HG02759 (cell line): ENCODE results near the gene HARS2.
"Not testable (repeated sequence)": the region's sequence is repeated elsewhere in the genome, so short reads cannot be mapped to it uniquely, and the experiment has no call there.

Experiments used
- ATAC-seq: cut with Tn5 transposase; IDR thresholded peaks from one replicate; pipeline ENCODE4 v1.9.1; 2021; ENCODE audit warnings: mild to moderate bottlenecking, moderate library complexity; ENCODE audit not compliant: unreplicated experiment

Gene HARS2

GRCh38 chr5:140690941-140691924 is at the start of gene HARS2, which contains the start of gene HARS1:
HARS2 (plus strand) TSS chr5:140691455; CDS start chr5:140691649, 194 bp downstream.
HARS1 (minus strand) TSS chr5:140691370; CDS start chr5:140691304, 66 bp downstream.
- peak; percentile 98 for ATAC-seq

- no peak for ATAC-seq
These were observed 49.5 kb upstream of the HARS2 start for GRCh38 chr5:140641716-140642115.

GRCh38 chr5:140642718-140643117 is 48.5 kb upstream of the HARS2 start:
- no peak for ATAC-seq

GRCh38 chr5:140647042-140647419 is 44.2 kb upstream of the HARS2 start:
- no peak for ATAC-seq

GRCh38 chr5:140658870-140659269 is 32.4 kb upstream of the HARS2 start:
- no peak for ATAC-seq

GRCh38 chr5:140660371-140660770 is 30.9 kb upstream of the HARS2 start:
- not testable (repeated sequence) for ATAC-seq

- no peak for ATAC-seq
These were observed 27.3 kb upstream of the HARS2 start for GRCh38 chr5:140664030-140664358.

GRCh38 chr5:140664359-140665119 is 26.7 kb upstream of the HARS2 start, which contains the start of gene WDR55:
WDR55 (plus strand) TSS chr5:140664904; CDS start chr5:140664913, 9 bp downstream.
- ATAC-seq: peak; percentile 99

GRCh38 chr5:140671035-140671434 is 20.2 kb upstream of the HARS2 start:
- not testable (repeated sequence) for ATAC-seq

- ATAC-seq: no peak
These were observed 19.7 kb upstream of the HARS2 start for GRCh38 chr5:140671472-140672125.

GRCh38 chr5:140672455-140673186 is 18.6 kb upstream of the HARS2 start:
- ATAC-seq: no peak

GRCh38 chr5:140673187-140673976 is 17.9 kb upstream of the HARS2 start, which contains the start of gene DND1:
DND1 (minus strand) TSS chr5:140673576; CDS start chr5:140673542, 34 bp downstream.
- no peak for ATAC-seq

- ATAC-seq: no peak
These were observed 17.0 kb upstream of the HARS2 start for GRCh38 chr5:140674211-140674610.

- no peak for ATAC-seq
These were observed 16.6 kb upstream of the HARS2 start for GRCh38 chr5:140674629-140675028.

GRCh38 chr5:140677947-140678346 is 13.3 kb upstream of the HARS2 start:
- ATAC-seq: no peak

GRCh38 chr5:140678993-140679392 is 12.3 kb upstream of the HARS2 start:
- no peak for ATAC-seq

- ATAC-seq: no peak
These were observed 801 bp upstream of the HARS2 start for GRCh38 chr5:140690376-140690932.

- no peak for ATAC-seq
These were observed 3.0 kb downstream of the HARS2 start for GRCh38 chr5:140694276-140694675.

- no peak for ATAC-seq
These were observed 5.7 kb downstream of the HARS2 start for GRCh38 chr5:140696891-140697492.
